GM06990 (cell line): ENCODE data around the gene RALGDS.

Source experiments
- DNase-seq: peaks from one replicate; pipeline ENCODE4 v3.0.0-alpha.2; 2011; ENCODE audit not compliant: insufficient read length; ENCODE audit errors: extremely low read depth
- H3K27me3 ChIP-seq: replicated peaks from 2 replicates; pipeline ENCODE4 v1.6.0; 2011; ENCODE audit warnings: low read length; ENCODE audit not compliant: control insufficient read depth, insufficient read depth
- H3K36me3 ChIP-seq: 2 replicates; pipeline ENCODE4 v1.5.1; 2011; ENCODE audit warnings: low read length; ENCODE audit not compliant: control insufficient read depth, insufficient read depth
- H3K4me3 ChIP-seq: replicated peaks from 2 replicates; pipeline ENCODE4 v1.5.1; 2011; ENCODE audit warnings: low read depth, mild to moderate bottlenecking, control low read depth, low read length
- CTCF ChIP-seq: IDR thresholded peaks from 2 replicates; pipeline ENCODE4 v1.5.1; 2011; ENCODE audit warnings: low read length, control low read depth, mild to moderate bottlenecking, inconsistent platforms; ENCODE audit not compliant: insufficient read depth, poor library complexity, severe bottlenecking

RALGDS gene

DNA sequence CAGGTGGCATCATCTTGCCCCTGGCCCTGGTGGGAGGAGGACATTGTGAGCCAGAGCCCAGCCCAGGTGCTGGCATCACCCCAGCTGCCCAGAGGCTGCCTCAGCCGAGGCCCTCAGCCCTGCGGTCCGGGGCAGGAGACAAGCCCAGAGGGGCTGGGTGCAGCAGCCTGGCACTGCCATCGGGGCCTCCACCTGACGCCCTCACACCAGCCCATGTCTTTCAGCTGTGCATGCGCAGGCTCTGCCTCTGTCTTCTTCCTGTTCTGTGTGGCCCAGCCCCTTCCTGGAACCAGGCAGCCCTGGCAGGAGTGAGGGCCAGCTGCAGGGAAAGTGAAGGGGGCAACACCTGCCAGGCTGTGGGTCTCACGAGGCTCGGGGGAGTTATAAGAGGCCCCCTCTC lies 64.0 kb downstream of the RALGDS start:
- TF ChIP-seq CTCF: no peak
- Histone ChIP-seq H3K27me3 (no peaks in the 10 kb centered on the region), H3K4me3 (no peak overlapping the region), H3K36me3 (peaks cover 30% of the 10 kb centered on the region)
- no peak for DNase-seq

GRCh38 chr9:133056533-133056932 lies 64.5 kb downstream of the RALGDS start:
- DNase-seq: no peak
- TF ChIP-seq CTCF: no peak
- Histone ChIP-seq H3K4me3 (no peak overlapping the region), H3K27me3 (no peaks in the 10 kb centered on the region), H3K36me3 (peaks cover 35% of the 10 kb centered on the region)

DNA sequence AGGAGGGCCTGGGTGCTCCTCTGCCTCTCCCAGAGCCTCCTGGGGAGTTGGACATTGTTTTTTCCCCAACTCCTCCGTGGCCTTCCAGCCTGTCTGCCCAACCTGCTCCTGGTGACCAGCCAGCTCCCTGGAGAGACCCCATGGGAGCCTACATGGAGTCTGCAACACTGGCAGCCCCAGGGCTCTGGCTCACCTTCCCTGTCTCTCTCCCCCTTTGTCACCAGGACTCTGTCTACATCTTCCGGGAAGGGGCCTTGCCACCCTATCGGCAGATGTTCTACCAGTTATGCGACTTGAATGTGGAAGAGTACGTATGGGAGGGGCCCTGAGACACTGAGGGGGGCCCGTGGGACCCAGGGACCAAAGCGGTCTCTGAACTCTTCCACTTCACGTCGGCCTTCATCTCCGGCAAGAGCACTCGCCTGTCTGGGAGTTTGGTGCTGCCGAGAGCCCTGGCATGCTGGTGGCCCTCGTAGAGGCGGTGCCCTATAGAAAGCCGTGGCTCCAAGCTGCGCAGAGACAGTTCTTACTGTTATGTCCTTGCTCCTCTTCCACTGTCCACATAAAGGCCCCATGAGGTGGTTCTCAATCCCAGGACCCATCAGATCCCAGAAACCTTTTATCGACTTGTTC lies 65.1 kb downstream of the RALGDS start:
- Histone ChIP-seq H3K4me3 (no peak overlapping the region), H3K36me3 (peaks cover 37% of the 10 kb centered on the region), H3K27me3 (no peaks in the 10 kb centered on the region)
- no peak for TF ChIP-seq CTCF
- no peak for DNase-seq

DNA sequence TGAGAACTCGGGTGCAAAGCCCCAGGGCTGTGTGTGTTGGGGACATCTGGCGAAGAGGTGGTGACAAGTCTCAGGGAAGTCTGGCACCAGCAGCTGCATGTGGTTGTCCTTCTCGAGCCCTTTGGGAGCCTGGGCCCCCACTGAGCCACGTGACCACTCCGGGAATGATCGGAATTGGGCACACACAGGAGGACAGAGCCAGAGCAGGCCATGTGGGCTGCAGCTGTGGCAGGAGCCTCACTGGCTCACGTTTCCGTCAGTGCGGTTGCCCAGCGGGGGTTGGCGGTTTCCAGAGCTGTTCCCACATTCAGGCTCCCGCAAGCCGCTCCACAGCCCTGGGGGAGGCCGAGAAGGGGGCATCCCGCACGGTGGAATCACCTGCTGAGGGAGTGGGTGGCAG lies 66.1 kb downstream of the RALGDS start:
- H3K36me3 ChIP-seq: peaks cover 41% of the 10 kb centered on the region
- H3K4me3 ChIP-seq: no peak overlapping the region
- no peak for TF ChIP-seq CTCF
- DNase-seq: no peak
- H3K27me3 ChIP-seq: no peaks in the 10 kb centered on the region

- H3K27me3 ChIP-seq: no peaks in the 10 kb centered on the region
- no peak overlapping the region for H3K4me3 ChIP-seq
- DNase-seq: no peak
- TF ChIP-seq CTCF: no peak
- peaks cover 43% of the 10 kb centered on the region for H3K36me3 ChIP-seq
Measured at GRCh38 chr9:133054194-133054890, 66.7 kb downstream of the RALGDS start.
